PC-9 (cell line): ENCODE data around the gene MAST4. TPM values are rescaled to one million over a fixed set of nuclear protein-coding genes. Genes with fewer than 3 reads are reported as not detected.

Experiments used
- BruUV-seq: library from RNA; stranded (reverse); fragments of 400-500 nt; replicated peaks from 2 replicates; lab custom pipeline; 2021; lab: Mats Ljungman, UMichigan
- CTCF ChIA-PET: fragments of 300-600 bp; sonication (Branson Sonifier 250); formaldehyde crosslinking; loops from one replicate; lab custom pipeline; 2022; ENCODE audit warnings: antibody characterized with exemption; lab: Charles Lee
- POLR2A ChIA-PET: fragments of 300-600 bp; sonication (Branson Sonifier 250); formaldehyde crosslinking; loops from one replicate; lab custom pipeline; 2022; ENCODE audit warnings: antibody characterized with exemption; ENCODE audit not compliant: unreplicated experiment; lab: Charles Lee
- DNase-seq, 2 experiments: peaks; one replicate each; pipeline versions ENCODE4 v3.0.0 to v3.0.0-alpha.2; 2015 to 2022; ENCODE audit warnings: mixed read lengths in 1 of 2
- H2AFZ ChIP-seq: fragments of 200-600 bp; sonication (generic); 2 replicates; pipeline ENCODE4 v1.8.1; 2017; ENCODE audit warnings: antibody characterized with exemption
- H3F3A ChIP-seq: fragments of 200-600 bp; sonication (generic); 2 replicates; pipeline ENCODE4 v1.8.1; 2017; ENCODE audit warnings: antibody characterized with exemption, mild to moderate bottlenecking, low read depth; ENCODE audit not compliant: insufficient read depth
- H3K27ac ChIP-seq: fragments of 200-600 bp; sonication (generic); 2 replicates; pipeline ENCODE4 v1.6.1; 2016; ENCODE audit warnings: mixed run types
- H3K27me3 ChIP-seq: fragments of 200-600 bp; sonication (generic); 2 replicates; pipeline ENCODE4 v1.6.1; 2016; ENCODE audit warnings: low read depth, mixed run types; ENCODE audit not compliant: insufficient read depth
- H3K36me3 ChIP-seq: fragments of 200-600 bp; sonication (generic); 2 replicates; pipeline ENCODE4 v1.6.1; 2016; ENCODE audit warnings: low read depth, mixed run types
- H3K4me1 ChIP-seq: fragments of 200-600 bp; sonication (generic); replicated peaks from 2 replicates; pipeline ENCODE4 v1.6.1; 2016; ENCODE audit warnings: mixed run types; ENCODE audit not compliant: insufficient read depth
- H3K4me2 ChIP-seq: fragments of 200-600 bp; sonication (generic); 2 replicates; pipeline ENCODE4 v1.6.1; 2017; ENCODE audit warnings: mixed run types
- H3K4me3 ChIP-seq: fragments of 200-600 bp; sonication (generic); 2 replicates; pipeline ENCODE4 v1.6.1; 2016; ENCODE audit warnings: mixed run types
- H3K79me2 ChIP-seq: fragments of 200-600 bp; sonication (generic); 2 replicates; pipeline ENCODE4 v1.6.1; 2017; ENCODE audit warnings: low read depth, mixed run types
- H3K9me2 ChIP-seq: fragments of 200-600 bp; sonication (generic); 2 replicates; pipeline ENCODE4 v1.8.1; 2017; ENCODE audit warnings: mild to moderate bottlenecking; ENCODE audit not compliant: insufficient read depth
- H3K9me3 ChIP-seq: fragments of 200-600 bp; sonication (generic); 2 replicates; pipeline ENCODE4 v1.8.1; 2016; ENCODE audit warnings: low read depth; ENCODE audit not compliant: insufficient read depth
- H4K20me1 ChIP-seq: fragments of 200-600 bp; sonication (generic); 2 replicates; pipeline ENCODE4 v1.8.1; 2017; ENCODE audit not compliant: insufficient read depth
- CTCF ChIP-seq: fragments of 200-600 bp; sonication (generic); conservative IDR thresholded peaks from 2 replicates; pipeline ENCODE4 v1.6.1; 2017; ENCODE audit warnings: mixed run types, antibody characterized with exemption, mild to moderate bottlenecking, moderate library complexity
- EZH2 ChIP-seq: fragments of 200-600 bp; sonication (generic); IDR thresholded peaks from 2 replicates; pipeline ENCODE4 v1.8.0; 2017; ENCODE audit warnings: antibody characterized with exemption, low read depth
- intact Hi-C: fragments of 100-400 bp; cut with micrococcal nuclease; formaldehyde crosslinking; loops from one replicate; pipeline ENCODE4 v1.10.0; 2022; ENCODE audit not compliant: unreplicated experiment
- total RNA-seq: library from RNA; stranded (reverse); gene quantifications from 2 replicates; pipeline ENCODE4 v1.2.3, GENCODE V29; 2021

MAST4 gene
- total RNA-seq, 1 experiment from 2014 or later, result 19.3 TPM

DNA sequence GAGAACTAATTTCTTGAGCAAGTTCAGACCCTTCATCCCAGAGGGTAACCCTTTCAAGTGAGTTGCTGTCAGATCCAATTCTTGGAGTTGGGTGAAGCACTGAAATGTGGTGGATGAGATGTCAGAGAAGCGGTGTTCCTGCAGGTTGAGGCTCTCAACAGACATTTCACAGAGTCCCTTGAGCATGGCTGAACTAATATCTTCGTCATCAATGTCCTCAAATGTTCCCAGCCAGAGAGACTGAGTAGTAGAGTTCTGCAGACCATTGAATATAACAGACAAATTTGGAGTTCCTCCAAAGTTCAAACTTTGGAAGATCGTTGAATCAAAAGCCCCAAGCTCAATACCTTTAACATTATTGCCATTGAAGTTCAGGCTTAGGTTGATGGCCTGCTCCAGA lies 587.7 kb downstream of the MAST4 start:
- Histone ChIP-seq H3K27ac (no peak overlapping the region), H4K20me1 (no peaks in the 10 kb centered on the region), H3K4me2 (no peak overlapping the region), H3K9me2 (no peaks in the 10 kb centered on the region), H3K4me1 (no peaks in the 10 kb centered on the region), H2AFZ (no peak overlapping the region; the same call in 1 of the 2 replicates), H3K27me3 (no peaks in the 10 kb centered on the region), H3K4me3 (no peak overlapping the region), H3K9me3 (no peaks in the 10 kb centered on the region), H3K36me3 (no peaks in the 10 kb centered on the region), H3F3A (no peaks in the 10 kb centered on the region), H3K79me2 (no peaks in the 10 kb centered on the region)
- CTCF ChIA-PET, result no interaction called here
- TF ChIP-seq EZH2 (no peak), CTCF (no peak)
- BruUV-seq, result no TSS peak
- intact Hi-C loops, result no loop called here
- no peak for DNase-seq
- POLR2A ChIA-PET, result no interaction called here

- H3K9me3 ChIP-seq, result no peaks in the 10 kb centered on the region
- no peaks in the 10 kb centered on the region for H3K27me3 ChIP-seq
- no peak for DNase-seq
- no peak overlapping the region for H3K27ac ChIP-seq
- H2AFZ ChIP-seq, result no peak overlapping the region
- intact Hi-C loops, result no loop called here
- H3K4me1 ChIP-seq, result no peaks in the 10 kb centered on the region
- no peak overlapping the region for H3K4me2 ChIP-seq
- TF ChIP-seq CTCF (no peak), EZH2 (no peak)
- H4K20me1 ChIP-seq, result no peaks in the 10 kb centered on the region
- no TSS peak for BruUV-seq
- CTCF ChIA-PET, result no interaction called here
- no peaks in the 10 kb centered on the region for H3F3A ChIP-seq
- POLR2A ChIA-PET, result no interaction called here
- H3K4me3 ChIP-seq, result no peak overlapping the region
- no peaks in the 10 kb centered on the region for H3K9me2 ChIP-seq
- H3K36me3 ChIP-seq, result no peaks in the 10 kb centered on the region
- H3K79me2 ChIP-seq, result no peaks in the 10 kb centered on the region
Measured at GRCh38 chr5:67187006-67187715, 591.0 kb downstream of the MAST4 start.

GRCh38 chr5:67188274-67189078 lies 592.3 kb downstream of the MAST4 start:
- H3K9me3 ChIP-seq, result no peaks in the 10 kb centered on the region
- TF ChIP-seq EZH2 (no peak), CTCF (no peak)
- H4K20me1 ChIP-seq, result no peaks in the 10 kb centered on the region
- no peak overlapping the region for H3K4me3 ChIP-seq
- H3K79me2 ChIP-seq, result no peaks in the 10 kb centered on the region
- H3K27ac ChIP-seq, result no peak overlapping the region
- H3K4me1 ChIP-seq, result no peaks in the 10 kb centered on the region
- H3K27me3 ChIP-seq, result no peaks in the 10 kb centered on the region
- H3K9me2 ChIP-seq, result no peaks in the 10 kb centered on the region
- intact Hi-C loops, result no loop called here
- POLR2A ChIA-PET, result no interaction called here
- H3K4me2 ChIP-seq, result no peak overlapping the region
- BruUV-seq, result no TSS peak
- CTCF ChIA-PET, result interaction anchor here (0.6 kb wide), 1 partner anchor 1835 kb away, joined by 3 read pairs; no protein-coding TSS in a partner anchor
- DNase-seq, result no peak
- no peaks in the 10 kb centered on the region for H3K36me3 ChIP-seq
- no peaks in the 10 kb centered on the region for H3F3A ChIP-seq
- no peak overlapping the region for H2AFZ ChIP-seq
